ENCODE measurements around the gene OPRM1.
"Not testable (repeated sequence)": the region's sequence is repeated elsewhere in the genome, so short reads cannot be mapped to it uniquely, and the experiment has no call there.

OPRM1 gene

GRCh38 chr6:154187203-154187602 lies 148.2 kb downstream of the OPRM1 start:
- TF ChIP-seq ZFX (IDR thresholded peaks at IDR 0.05) (no peak), CTCF (conservative IDR thresholded peaks at IDR 0.05) (no peak)
- H3K27ac ChIP-seq: no peak overlapping the region

- H3K27ac ChIP-seq: no peak overlapping the region
- TF ChIP-seq CTCF (conservative IDR thresholded peaks at IDR 0.05) (no peak), ZFX (IDR thresholded peaks at IDR 0.05) (no peak)
These were observed 148.7 kb downstream of the OPRM1 start for GRCh38 chr6:154187714-154188113.

- no peak for TF ChIP-seq CTCF (conservative IDR thresholded peaks at IDR 0.05)
- TF ChIP-seq ZFX (IDR thresholded peaks at IDR 0.05): no peak
- H3K27ac ChIP-seq: no peak overlapping the region
These were observed 157.4 kb downstream of the OPRM1 start for GRCh38 chr6:154196333-154196885.

DNA sequence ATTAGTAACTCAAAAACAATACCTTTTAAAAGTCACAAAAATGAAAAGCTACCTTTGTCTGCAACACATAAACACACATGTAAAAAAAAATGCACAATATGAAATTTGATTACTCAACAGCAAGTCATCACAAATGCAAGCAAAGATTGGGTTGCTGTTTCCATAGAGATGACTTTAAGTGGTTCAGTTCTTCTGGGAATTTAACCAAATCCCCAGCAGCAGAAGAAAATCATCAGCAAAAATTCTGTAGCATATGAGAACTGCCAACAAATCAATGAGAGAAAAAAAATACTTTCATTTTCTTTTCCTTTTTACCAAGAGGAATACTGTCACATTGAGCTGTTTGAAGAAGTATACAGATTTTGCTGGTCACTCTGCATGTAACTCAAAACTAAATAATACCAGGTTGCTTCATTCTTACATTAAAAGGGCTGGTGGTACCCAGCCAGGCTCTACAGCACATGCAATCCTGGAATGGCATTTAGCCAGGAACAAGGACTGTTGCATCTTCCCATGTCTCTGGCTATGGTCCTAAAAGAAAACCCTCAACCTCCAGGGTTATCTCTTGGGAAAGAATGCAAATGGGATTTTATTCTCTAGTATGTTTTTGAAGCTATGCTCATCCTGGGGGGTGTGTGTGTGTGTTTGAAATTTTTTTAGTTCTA lies 158.3 kb downstream of the OPRM1 start:
- H3K27ac ChIP-seq: no peak overlapping the region
- TF ChIP-seq CTCF (conservative IDR thresholded peaks at IDR 0.05) (no peak), ZFX (IDR thresholded peaks at IDR 0.05) (no peak)

DNA sequence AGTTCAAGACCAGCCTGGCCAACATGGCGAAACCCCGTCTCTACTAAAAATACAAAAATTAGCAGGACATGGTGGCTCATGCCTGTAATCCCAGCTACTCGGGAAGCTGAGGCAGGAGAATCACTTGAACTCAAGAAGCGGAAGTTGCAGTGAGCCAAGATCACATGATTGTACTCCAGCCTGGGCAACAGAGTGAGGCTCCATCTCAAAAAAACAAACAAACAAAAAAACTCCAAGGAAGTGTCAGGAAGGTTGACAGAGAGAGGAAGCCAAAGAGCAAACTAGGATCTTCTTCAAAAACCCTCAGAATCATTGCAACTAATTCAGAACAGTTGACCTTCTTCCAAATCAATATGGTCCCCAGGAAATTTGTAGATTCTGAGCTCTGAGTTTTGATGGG lies 162.6 kb downstream of the OPRM1 start:
- H3K27ac ChIP-seq: not testable (repeated sequence)

GRCh38 chr6:154202339-154202738 lies 163.3 kb downstream of the OPRM1 start:
- H3K27ac ChIP-seq: no peak overlapping the region
- no peak for TF ChIP-seq ZFX (IDR thresholded peaks at IDR 0.05)

DNA sequence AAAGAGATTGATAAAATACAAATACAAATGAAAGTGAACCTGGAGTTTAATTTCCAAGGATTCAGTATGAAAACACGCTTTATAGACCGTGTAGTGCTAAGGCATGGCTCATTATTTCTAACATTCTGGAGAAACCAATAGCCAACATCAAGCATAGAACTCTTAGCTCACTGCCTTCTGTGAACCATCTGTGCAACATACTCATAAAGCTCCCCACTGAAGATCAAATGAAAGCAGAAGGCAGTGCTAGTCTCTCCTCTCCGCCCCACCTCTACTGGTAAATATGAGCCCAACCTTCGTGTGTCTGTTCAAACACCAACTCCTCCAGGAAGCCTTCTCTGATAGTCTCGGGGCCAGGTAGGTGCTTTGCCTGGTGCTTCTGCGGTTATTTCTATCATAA lies 163.9 kb downstream of the OPRM1 start:
- TF ChIP-seq ZFX (IDR thresholded peaks at IDR 0.05): no peak
- TF ChIP-seq CTCF (conservative IDR thresholded peaks at IDR 0.05): no peak
- no peak overlapping the region for H3K27ac ChIP-seq

DNA sequence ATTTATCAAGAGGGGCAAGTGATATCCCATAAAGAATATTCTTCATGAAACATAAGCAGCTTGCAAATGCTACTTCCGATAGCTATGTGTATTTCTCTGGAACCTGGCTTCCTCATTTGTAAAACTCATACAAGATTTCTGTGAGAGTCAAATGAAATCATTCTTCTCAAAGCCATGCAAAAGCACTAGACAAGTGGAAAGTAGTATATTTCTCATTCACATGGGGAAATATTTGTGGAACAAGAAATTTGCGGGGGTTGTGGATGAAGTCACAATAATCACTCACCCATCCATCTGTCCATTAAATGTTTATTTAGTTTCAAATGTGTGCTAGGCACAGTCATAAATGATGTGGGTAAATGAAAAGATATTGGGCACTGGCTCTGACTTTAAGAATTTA lies 167.1 kb downstream of the OPRM1 start:
- H3K27ac ChIP-seq: no peak overlapping the region
- TF ChIP-seq ZFX (IDR thresholded peaks at IDR 0.05) (no peak), CTCF (conservative IDR thresholded peaks at IDR 0.05) (no peak)
